ENCODE measurements around the gene SORCS2.

GRCh38 chr4:7687796-7688195 is 495.5 kb downstream of the SORCS2 start:
- TF ChIP-seq REST (IDR thresholded peaks at IDR 0.05; ENCODE audit: insufficient read depth in 1 of 2, low read depth in 2 of 2, low read length in 2 of 2) (no peak), POLR2AphosphoS5 (IDR thresholded peaks at IDR 0.05; ENCODE audit: low read depth, low read length) (no peak), SIN3A (IDR thresholded peaks at IDR 0.05; ENCODE audit: borderline replicate concordance, insufficient read depth, low read length) (no peak), FOXP2 (optimal IDR thresholded peaks at IDR 0.05; ENCODE audit: borderline replicate concordance, extremely low read depth, extremely low read length, insufficient read depth) (no peak)

All from PFSK-1 (cell line).